KBM-7 (cell line): ENCODE results near the gene HTT.

ENCODE experiments used
- DNase-seq: peaks from one replicate; pipeline ENCODE4 v3.0.0-alpha.2; 2015
- in situ Hi-C: fragments of 300-500 bp; cut with MboI; formaldehyde crosslinking; loops from 2 replicates; pipeline ENCODE4 v1.14.3; 2020; ENCODE audit warnings: low sequenced_read_pairs, low pct_unique_long_range_greater_than_20kb, mixed read lengths

HTT gene

GRCh38 chr4:3290476-3290875 lies 216.0 kb downstream of the HTT start:
- in situ Hi-C loops, result no loop called here
- DNase-seq, result no peak

DNA sequence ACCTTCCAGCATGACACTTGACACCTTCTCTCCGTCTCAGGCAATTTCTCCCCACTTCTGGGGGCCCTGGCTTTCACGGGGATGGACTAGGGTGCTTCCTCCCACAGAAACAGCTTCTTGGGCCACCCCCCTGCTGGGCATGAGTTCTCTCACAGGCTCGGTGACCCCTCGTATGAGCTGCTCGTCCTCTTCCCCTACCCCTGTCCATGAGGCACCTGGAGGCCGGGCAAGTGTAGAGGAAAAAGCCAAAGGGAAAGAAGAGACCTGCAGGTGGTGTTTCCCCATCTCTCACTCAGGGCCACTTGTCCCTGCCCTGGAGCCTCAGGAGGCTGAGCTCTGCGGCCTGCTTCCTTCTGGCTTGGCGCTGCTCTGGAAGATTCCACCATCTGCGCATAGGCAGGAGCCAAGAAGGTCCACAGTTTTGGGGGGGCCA lies 216.4 kb downstream of the HTT start:
- DNase-seq, result no peak
- in situ Hi-C loops, result no loop called here

GRCh38 chr4:3291411-3291968 lies 217.0 kb downstream of the HTT start:
- in situ Hi-C loops, result no loop called here
- DNase-seq, result no peak

DNA sequence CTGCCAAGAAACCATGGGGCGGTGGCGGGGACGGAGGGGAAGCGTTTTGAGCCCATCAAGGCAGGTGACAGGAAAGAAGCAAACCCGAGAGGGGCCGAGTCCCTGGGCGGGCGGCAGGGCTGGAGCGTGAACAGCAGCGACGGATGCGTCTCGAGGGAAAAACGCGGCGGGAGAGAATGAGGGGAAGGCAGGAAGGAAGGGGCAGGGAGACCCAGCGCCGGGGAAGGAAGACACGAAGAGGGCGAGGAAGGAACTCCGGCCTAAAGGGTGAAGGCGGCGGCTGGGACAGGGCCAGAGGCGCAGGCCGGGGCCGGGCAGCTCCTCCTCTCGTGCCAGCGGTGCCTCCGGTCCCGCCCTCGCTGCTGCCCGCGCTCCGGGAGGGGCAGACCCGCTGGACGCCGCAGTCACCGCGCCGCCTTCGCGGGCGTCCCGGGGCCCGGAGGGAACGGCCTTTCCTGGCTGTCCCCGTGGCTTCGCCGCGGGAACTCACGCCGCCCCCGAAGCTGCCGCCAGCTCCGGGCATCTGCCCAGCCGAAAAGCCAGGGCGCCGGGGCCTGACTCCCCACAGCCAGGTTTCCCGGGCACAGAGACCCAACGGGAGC lies 217.6 kb downstream of the HTT start:
- DNase-seq, result peak; percentile 49
- in situ Hi-C loops, result no loop called here

- in situ Hi-C loops, result no loop called here
- DNase-seq, result peak; percentile 91
Measured at GRCh38 chr4:3292571-3293400, 218.3 kb downstream of the HTT start, which contains the start of gene RGS12. Gene RGS12, plus strand, starts transcription at chr4:3293021. Its CDS starts 23,150 bp downstream, at chr4:3316171.
